Omental fat pad (tissue), 4 donors: ENCODE results near the gene SCN2B. TPM values are rescaled to one million over a fixed set of nuclear protein-coding genes. Genes with fewer than 3 reads are reported as not detected.

Experiments
- ATAC-seq: fragments of 150-250 bp; one replicate; pipeline ENCODE4 v1.9.1; 2016; ENCODE audit warnings: mild to moderate bottlenecking, moderate library complexity; ENCODE audit not compliant: low FRiP score
- DNase-seq: peaks from one replicate; pipeline ENCODE4 v3.0.0-alpha.2; 2019; ENCODE audit warnings: low spot score
- CTCF ChIP-seq, 3 donors: fragments of 450-650 bp; IDR thresholded peaks; one replicate each; pipeline ENCODE4 v1.5.1; 2016 to 2017; ENCODE audit warnings: antibody characterized with exemption in 3 of 3, mild to moderate bottlenecking in 3 of 3, moderate library complexity in 2 of 3
- total RNA-seq, 4 donors: library from RNA; depleted of rRNA; stranded (reverse); fragments of >200 nt; gene quantifications; one replicate each; pipeline ENCODE4 v1.1.0, GENCODE V29; 2016

Gene SCN2B
- total RNA-seq, 4 donors from 2014 or later, result 0.28 to 0.47 TPM; not detected in 2

GRCh38 chr11:118174006-118174567 lies 2.4 kb downstream of the SCN2B start:
- DNase-seq (no peak), ATAC-seq (no peak)
- no peak for TF ChIP-seq CTCF (IDR thresholded peaks at IDR 0.05)

GRCh38 chr11:118172356-118172755 lies 4.1 kb downstream of the SCN2B start:
- no peak for ATAC-seq
- no peak for DNase-seq
- TF ChIP-seq CTCF (IDR thresholded peaks at IDR 0.05), result no peak

DNA sequence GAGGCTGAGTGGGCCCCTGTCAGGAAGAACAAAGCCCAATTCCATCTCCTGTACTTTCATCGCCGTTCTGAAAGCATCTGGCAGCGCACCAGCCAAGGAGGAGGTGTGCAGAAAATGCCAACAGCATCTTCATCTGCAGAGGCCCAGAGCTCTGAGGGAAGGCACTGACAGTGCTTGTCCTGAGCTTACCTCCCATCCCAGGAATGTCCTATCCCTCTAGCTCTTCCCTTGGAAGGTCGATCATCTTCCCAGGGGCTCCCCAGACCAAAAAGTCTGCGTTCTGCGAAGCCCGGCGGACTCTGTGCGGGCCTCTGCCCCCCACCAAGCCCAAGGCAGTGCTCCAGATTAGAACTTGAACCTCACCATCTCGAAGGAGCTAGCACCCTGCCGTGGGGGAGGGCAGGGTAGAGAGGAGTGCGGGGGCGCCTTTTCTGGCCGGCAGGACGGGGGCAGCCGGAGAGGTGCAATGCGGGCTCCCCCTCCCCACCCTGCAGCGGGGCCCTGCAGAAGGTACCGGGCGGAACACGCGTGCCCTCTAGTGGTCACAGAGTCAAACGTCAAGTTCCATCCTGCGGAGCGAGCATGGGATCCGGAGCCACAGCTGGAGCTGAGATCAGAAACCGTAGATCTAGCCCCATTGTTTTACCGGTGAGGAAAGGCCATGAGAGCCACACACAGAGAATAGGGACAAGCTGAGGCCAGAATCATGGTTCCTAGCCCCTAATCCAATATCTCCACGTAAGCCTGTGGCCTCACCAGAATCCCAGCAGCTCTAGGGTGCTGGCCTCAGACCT lies 5.0 kb downstream of the SCN2B start:
- peak; percentile 36 for DNase-seq
- ATAC-seq, result peak; percentile 45

GRCh38 chr11:118170882-118171268 lies 5.6 kb downstream of the SCN2B start:
- ATAC-seq (no peak), DNase-seq (no peak)
- no peak for TF ChIP-seq CTCF (IDR thresholded peaks at IDR 0.05)

More for the DNA sequence above, 5.0 kb downstream of the SCN2B start:
- peak in 2 of 3 donors; percentile 39 to 70 for TF ChIP-seq CTCF (IDR thresholded peaks at IDR 0.05)

- DNase-seq (no peak), ATAC-seq (no peak)
- TF ChIP-seq CTCF (IDR thresholded peaks at IDR 0.05), result no peak
These were observed 6.2 kb downstream of the SCN2B start for GRCh38 chr11:118170231-118170630.

DNA sequence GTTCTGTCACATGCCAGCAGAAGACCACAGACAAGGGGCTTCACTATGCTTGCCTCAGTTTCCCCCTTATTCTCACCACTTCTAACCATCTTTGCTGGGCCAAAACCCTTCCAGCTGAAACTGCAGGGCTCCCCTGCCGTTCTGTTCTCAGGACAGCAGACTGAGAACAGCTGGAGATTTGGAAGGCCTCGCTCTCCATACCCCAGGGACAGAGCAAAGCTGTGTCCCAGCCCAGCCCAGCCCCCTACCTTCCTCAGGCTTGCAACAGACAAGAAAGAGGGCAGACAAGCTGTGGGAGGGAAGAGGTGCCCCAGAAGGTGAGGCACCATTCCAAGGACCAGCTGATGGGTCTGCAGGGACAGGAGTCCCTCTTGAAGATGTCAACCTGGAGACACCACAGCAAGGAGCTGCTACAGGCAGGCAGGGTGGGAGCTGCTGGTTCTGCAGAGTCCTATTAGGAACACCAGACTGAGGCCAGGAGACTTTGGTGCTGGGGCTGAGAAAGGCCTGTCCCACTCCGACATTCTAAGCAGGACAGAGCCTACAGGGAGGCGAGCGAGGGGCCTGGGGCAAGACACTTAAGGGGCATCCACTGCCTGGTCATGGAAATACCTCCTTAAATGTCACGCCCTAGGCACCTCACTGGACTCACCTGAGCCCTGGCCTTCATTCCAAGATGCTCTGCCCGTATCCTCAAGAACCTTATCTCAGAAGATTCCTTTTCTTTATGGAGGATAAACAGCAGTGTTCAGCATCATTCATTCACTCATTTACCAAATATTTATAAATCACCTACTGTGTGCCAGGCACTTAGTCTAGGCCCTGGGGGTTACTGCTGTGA lies 6.9 kb downstream of the SCN2B start:
- DNase-seq (no peak), ATAC-seq (no peak)
- no peak for TF ChIP-seq CTCF (IDR thresholded peaks at IDR 0.05)
